A673 (cell line): ENCODE results near the gene ABI1. TPM values are rescaled to one million over a fixed set of nuclear protein-coding genes. Genes with fewer than 3 reads are reported as not detected.

Experiments
- BruUV-seq: library from RNA; stranded (reverse); fragments of 400-500 nt; replicated peaks from 2 replicates; lab custom pipeline; 2021; lab: Mats Ljungman, UMichigan
- CTCF ChIA-PET: fragments of 300-600 bp; sonication (Branson Sonifier 250); formaldehyde crosslinking; loops from one replicate; lab custom pipeline; 2022; ENCODE audit warnings: antibody characterized with exemption; lab: Charles Lee
- POLR2A ChIA-PET: fragments of 300-600 bp; sonication (Branson Sonifier 250); formaldehyde crosslinking; loops from one replicate; lab custom pipeline; 2022; ENCODE audit warnings: antibody characterized with exemption; ENCODE audit not compliant: low non-redundant PET; lab: Charles Lee
- DNase-seq: peaks from one replicate; pipeline ENCODE4 v3.0.0-alpha.2; 2015; ENCODE audit warnings: low spot score
- H3K27ac ChIP-seq: fragments of 200-600 bp; sonication (generic); 2 replicates; pipeline ENCODE4 v1.5.1; 2016; ENCODE audit warnings: mixed run types, low read depth, mild to moderate bottlenecking, mixed read lengths, antibody characterized with exemption, low read length; ENCODE audit not compliant: poor library complexity, severe bottlenecking
- H3K27me3 ChIP-seq: fragments of 200-600 bp; sonication (generic); replicated peaks from 2 replicates; pipeline ENCODE4 v1.6.1; 2017; ENCODE audit warnings: mixed run types, low read depth, mild to moderate bottlenecking, mixed read lengths, antibody characterized with exemption, low read length; ENCODE audit not compliant: insufficient read depth, poor library complexity
- H3K36me3 ChIP-seq: fragments of 200-600 bp; sonication (generic); 2 replicates; pipeline ENCODE4 v1.6.1; 2016; ENCODE audit warnings: mixed run types, mild to moderate bottlenecking, mixed read lengths, antibody characterized with exemption, low read length; ENCODE audit not compliant: insufficient read depth, poor library complexity, severe bottlenecking
- H3K4me1 ChIP-seq: fragments of 200-600 bp; sonication (generic); 2 replicates; pipeline ENCODE4 v1.6.1; 2017; ENCODE audit warnings: mixed run types, mild to moderate bottlenecking, mixed read lengths, antibody characterized with exemption, low read length; ENCODE audit not compliant: insufficient read depth, poor library complexity, severe bottlenecking
- H3K4me3 ChIP-seq: fragments of 200-600 bp; sonication (generic); 2 replicates; pipeline ENCODE4 v1.5.1; 2016; ENCODE audit warnings: low read depth, mixed run types, mild to moderate bottlenecking, mixed read lengths, low read length; ENCODE audit not compliant: poor library complexity, severe bottlenecking
- H3K9me3 ChIP-seq: fragments of 200-600 bp; sonication (generic); 2 replicates; pipeline ENCODE4 v1.6.1; 2016; ENCODE audit warnings: mixed run types, low read depth, mild to moderate bottlenecking, mixed read lengths, antibody characterized with exemption, low read length; ENCODE audit not compliant: poor library complexity, severe bottlenecking
- CTCF ChIP-seq: fragments of 300-800, 200-600 bp; sonication (generic); conservative IDR thresholded peaks from 2 replicates; pipeline ENCODE4 v1.5.1; 2017; ENCODE audit warnings: low read depth, mild to moderate bottlenecking, antibody characterized with exemption, low read length, moderate library complexity, mixed read lengths
- EZH2 ChIP-seq: fragments of 200-600 bp; sonication (generic); IDR thresholded peaks from 2 replicates; pipeline ENCODE4 v1.6.1; 2017; ENCODE audit warnings: borderline replicate concordance, low read depth, mild to moderate bottlenecking, mixed read lengths, antibody characterized with exemption, low read length; ENCODE audit not compliant: poor library complexity, severe bottlenecking
- intact Hi-C: fragments of 100-400 bp; cut with micrococcal nuclease; formaldehyde crosslinking; loops from one replicate; pipeline ENCODE4 v1.10.0; 2022; ENCODE audit not compliant: unreplicated experiment
- total RNA-seq: library from RNA; stranded (reverse); gene quantifications from 2 replicates; pipeline ENCODE4 v1.2.3, GENCODE V29; 2021

Gene ABI1
- total RNA-seq, 1 experiment from 2014 or later, result 70.5 TPM

GRCh38 chr10:26802527-26802926 is 58.2 kb downstream of the ABI1 start:
- no peak overlapping the region for H3K27ac ChIP-seq
- H3K36me3 ChIP-seq, result no peaks in the 10 kb centered on the region
- BruUV-seq, result no TSS peak
- H3K9me3 ChIP-seq, result no peaks in the 10 kb centered on the region
- no peak for DNase-seq
- no peaks in the 10 kb centered on the region for H3K27me3 ChIP-seq
- TF ChIP-seq EZH2, result no peak
- TF ChIP-seq CTCF, result no peak
- ChIA-PET CTCF (no interaction called here), POLR2A (no interaction called here)
- H3K4me3 ChIP-seq, result no peak overlapping the region
- peaks cover 6% of the 10 kb centered on the region for H3K4me1 ChIP-seq
- intact Hi-C loops, result no loop called here

- Histone ChIP-seq H3K27me3 (no peaks in the 10 kb centered on the region), H3K4me3 (no peak overlapping the region), H3K4me1 (peaks cover 6% of the 10 kb centered on the region), H3K36me3 (no peaks in the 10 kb centered on the region), H3K27ac (no peak overlapping the region), H3K9me3 (no peaks in the 10 kb centered on the region)
- no TSS peak for BruUV-seq
- DNase-seq, result no peak
- CTCF ChIA-PET, result no interaction called here
- intact Hi-C loops, result no loop called here
- POLR2A ChIA-PET, result no interaction called here
- TF ChIP-seq EZH2, result no peak
- no peak for TF ChIP-seq CTCF
Measured at GRCh38 chr10:26801831-26802230, 58.9 kb downstream of the ABI1 start.

- DNase-seq, result no peak
- H3K4me3 ChIP-seq, result no peak overlapping the region
- H3K36me3 ChIP-seq, result no peaks in the 10 kb centered on the region
- CTCF ChIA-PET, result no interaction called here
- peaks cover 6% of the 10 kb centered on the region for H3K4me1 ChIP-seq
- BruUV-seq, result no TSS peak
- intact Hi-C loops, result no loop called here
- POLR2A ChIA-PET, result no interaction called here
- no peaks in the 10 kb centered on the region for H3K27me3 ChIP-seq
- TF ChIP-seq EZH2 (no peak), CTCF (no peak)
- H3K27ac ChIP-seq, result no peak overlapping the region
- H3K9me3 ChIP-seq, result no peaks in the 10 kb centered on the region
Measured at GRCh38 chr10:26801274-26801673, 59.5 kb downstream of the ABI1 start.
